HCT116 (cell line): ENCODE data around the gene FBH1. TPM values are rescaled to one million over a fixed set of nuclear protein-coding genes. Genes with fewer than 3 reads are reported as not detected.

Experiments
- ATAC-seq: fragments of 200-7000 bp; cut with Tn5 transposase; 2 replicates; pipeline ENCODE4 v1.9.1; 2020; ENCODE audit warnings: mild to moderate bottlenecking, moderate library complexity
- BruUV-seq: library from RNA; stranded (reverse); fragments of 400-500 nt; replicated peaks from 2 replicates; lab custom pipeline; 2021; lab: Mats Ljungman, UMichigan
- CTCF ChIA-PET: fragments of 300-600 bp; sonication (Branson Sonifier 250); formaldehyde crosslinking; loops from one replicate; lab custom pipeline; 2021; ENCODE audit warnings: antibody characterized with exemption; lab: Charles Lee
- POLR2A ChIA-PET: fragments of 300-600, 350-600 bp; sonication (Branson Sonifier 250); formaldehyde crosslinking; loops from one replicate; lab custom pipeline; 2021; ENCODE audit warnings: antibody characterized with exemption; lab: Charles Lee
- RAD21 ChIA-PET, 2 experiments: fragments of 300-600 bp; sonication (Branson Sonifier 250); formaldehyde crosslinking; loops; one replicate each; lab custom pipeline; 2023; ENCODE audit warnings: low total read pairs in 2 of 2; ENCODE audit not compliant: uncharacterized antibody in 2 of 2, unreplicated experiment in 2 of 2, low non-redundant PET in 1 of 2; lab: Charles Lee
- DNase-seq: peaks from one replicate; pipeline ENCODE4 v3.0.0-alpha.2; 2010; ENCODE audit warnings: low read depth, low spot score
- H2AFZ ChIP-seq: fragments of 200-600 bp; shearing (Covaris generic), sonication (generic); 2 replicates; pipeline ENCODE4 v1.6.1; 2017; ENCODE audit warnings: low read depth, mixed run types, mixed read lengths, antibody characterized with exemption, low read length; ENCODE audit not compliant: poor library complexity, severe bottlenecking
- H3K27ac ChIP-seq: 2 replicates; pipeline ENCODE4 v1.5.1; 2012; ENCODE audit warnings: low read depth, low read length
- H3K27me3 ChIP-seq: fragments of 200-600 bp; sonication (generic); 2 replicates; pipeline ENCODE4 v1.6.1; 2016; ENCODE audit warnings: mixed run types, low read length, mixed read lengths; ENCODE audit not compliant: insufficient read depth
- H3K36me3 ChIP-seq, 2 experiments: fragments of 200-500 bp in 1 of 2; fragments of 200-600 bp in 1 of 2; sonication (Bioruptor generic) in 1 of 2; sonication (generic) in 1 of 2; 2 replicates each; pipeline versions ENCODE4 v1.5.1 to v1.6.1; 2014 to 2016; ENCODE audit warnings: low read length in 2 of 2, inconsistent platforms in 1 of 2, mixed read lengths in 1 of 2, mixed run types in 1 of 2; ENCODE audit not compliant: insufficient read depth in 2 of 2, control insufficient read depth in 1 of 2
- H3K4me1 ChIP-seq, 2 experiments: fragments of 200-600 bp in 1 of 2; sonication (generic) in 1 of 2; 2 replicates each; pipeline versions ENCODE4 v1.5.1 to v1.6.1; 2012 to 2017; ENCODE audit warnings: low read length in 2 of 2, inconsistent platforms in 1 of 2, mild to moderate bottlenecking in 1 of 2, mixed read lengths in 1 of 2, mixed run types in 1 of 2, moderate library complexity in 1 of 2; ENCODE audit not compliant: insufficient read depth in 2 of 2, control insufficient read depth in 1 of 2
- H3K4me2 ChIP-seq: fragments of 200-600 bp; sonication (generic); 2 replicates; pipeline ENCODE4 v1.6.1; 2017; ENCODE audit warnings: mixed run types, low read length, mixed read lengths
- H3K4me3 ChIP-seq, 2 experiments: fragments of 200-600 bp in 1 of 2; sonication (generic) in 1 of 2; replicated peaks in 1 of 2; 2 replicates each; pipeline ENCODE4 v1.5.1; 2011 to 2016; ENCODE audit warnings: low read length in 2 of 2, control low read depth in 1 of 2, low read depth in 1 of 2, mild to moderate bottlenecking in 1 of 2, mixed read lengths in 1 of 2, mixed run types in 1 of 2
- H3K79me2 ChIP-seq: fragments of 200-600 bp; sonication (generic); 2 replicates; pipeline ENCODE4 v1.6.1; 2017; ENCODE audit warnings: mild to moderate bottlenecking, mixed run types, low read length, moderate library complexity, mixed read lengths; ENCODE audit not compliant: insufficient read depth
- H3K9ac ChIP-seq: fragments of 200-600 bp; sonication (generic); 2 replicates; pipeline ENCODE4 v1.6.1; 2016; ENCODE audit warnings: low read length, mixed read lengths
- H3K9me2 ChIP-seq: fragments of 200-600 bp; sonication (generic), shearing (Covaris generic); 2 replicates; pipeline ENCODE4 v1.6.1; 2017; ENCODE audit warnings: mixed run types, mild to moderate bottlenecking, moderate library complexity; ENCODE audit not compliant: insufficient read depth
- H3K9me3 ChIP-seq, 2 experiments: fragments of 200-500 bp in 1 of 2; fragments of 200-600 bp in 1 of 2; sonication (Bioruptor generic) in 1 of 2; sonication (generic) in 1 of 2; 2 replicates each; pipeline ENCODE4 v1.6.1; 2014 to 2017; ENCODE audit warnings: low read length in 2 of 2, mixed read lengths in 2 of 2, inconsistent platforms in 1 of 2, low read depth in 1 of 2, mild to moderate bottlenecking in 1 of 2, mixed run types in 1 of 2, moderate library complexity in 1 of 2; ENCODE audit not compliant: control insufficient read depth in 1 of 2, insufficient read depth in 1 of 2
- H4K20me1 ChIP-seq: fragments of 200-600 bp; sonication (generic), shearing (Covaris generic); 2 replicates; pipeline ENCODE4 v1.6.1; 2017; ENCODE audit warnings: mixed run types, mild to moderate bottlenecking, moderate library complexity; ENCODE audit not compliant: insufficient read depth
- ATF3 ChIP-seq: IDR thresholded peaks from 2 replicates; pipeline ENCODE4 v1.6.1; 2012
- CBX3 ChIP-seq: IDR thresholded peaks from 2 replicates; pipeline ENCODE4 v1.6.1; 2012; ENCODE audit warnings: low read depth
- CEBPB ChIP-seq: IDR thresholded peaks from 2 replicates; pipeline ENCODE4 v1.6.1; 2012; ENCODE audit warnings: low read depth
- CTCF ChIP-seq, 3 experiments: fragments of 200-600 bp in 1 of 3; sonication (generic) in 1 of 3; IDR thresholded peaks in 2 of 3; conservative IDR thresholded peaks in 1 of 3; 2 replicates each; pipeline ENCODE4 v1.5.1; 2012 to 2017; ENCODE audit warnings: low read depth in 2 of 3, low read length in 2 of 3, antibody characterized with exemption in 1 of 3, borderline replicate concordance in 1 of 3, control low read depth in 1 of 3, mild to moderate bottlenecking in 1 of 3, mixed read lengths in 1 of 3, mixed run types in 1 of 3, moderate library complexity in 1 of 3; ENCODE audit not compliant: insufficient read depth in 1 of 3
- EGR1 ChIP-seq: IDR thresholded peaks from 2 replicates; pipeline ENCODE4 v1.6.1; 2012; ENCODE audit warnings: low read depth
- ELF1 ChIP-seq: IDR thresholded peaks from 2 replicates; pipeline ENCODE4 v1.6.1; 2012; ENCODE audit warnings: low read depth, borderline replicate concordance
- EZH2phosphoT487 ChIP-seq: fragments of 200-600 bp; IDR thresholded peaks from 2 replicates; pipeline ENCODE4 v1.6.1; 2018; ENCODE audit warnings: antibody characterized with exemption, borderline replicate concordance
- FOSL1 ChIP-seq: IDR thresholded peaks from 2 replicates; pipeline ENCODE4 v1.6.1; 2012; ENCODE audit warnings: low read depth
- JUND ChIP-seq: IDR thresholded peaks from 2 replicates; pipeline ENCODE4 v1.6.1; 2012
- POLR2A ChIP-seq: IDR thresholded peaks from 2 replicates; pipeline ENCODE4 v1.7.0; 2011; ENCODE audit warnings: borderline replicate concordance; ENCODE audit not compliant: insufficient read depth, insufficient read length; ENCODE audit errors: extremely low read depth
- POLR2AphosphoS5 ChIP-seq: IDR thresholded peaks from 2 replicates; pipeline ENCODE4 v1.6.1; 2011; ENCODE audit warnings: mild to moderate bottlenecking, low read depth, low read length, moderate library complexity
- REST ChIP-seq: IDR thresholded peaks from 2 replicates; pipeline ENCODE4 v1.6.1; 2012; ENCODE audit warnings: low read depth
- SIN3A ChIP-seq: IDR thresholded peaks from 2 replicates; pipeline ENCODE4 v1.6.1; 2012; ENCODE audit warnings: low read depth
- SP1 ChIP-seq: IDR thresholded peaks from 2 replicates; pipeline ENCODE4 v1.6.1; 2012; ENCODE audit warnings: low read depth
- TCF7L2 ChIP-seq: IDR thresholded peaks from 2 replicates; pipeline ENCODE4 v1.7.0; 2011; ENCODE audit warnings: borderline replicate concordance, inconsistent platforms; ENCODE audit not compliant: insufficient read depth, insufficient read length; ENCODE audit errors: extremely low read depth
- YY1 ChIP-seq: IDR thresholded peaks from 2 replicates; pipeline ENCODE4 v1.6.1; 2011; ENCODE audit warnings: low read length, low read depth, moderate library complexity, mild to moderate bottlenecking; ENCODE audit not compliant: insufficient replicate concordance; ENCODE audit errors: extremely low read depth
- ZBTB33 ChIP-seq: IDR thresholded peaks from 2 replicates; pipeline ENCODE4 v1.6.1; 2011; ENCODE audit warnings: mild to moderate bottlenecking, low read length, moderate library complexity; ENCODE audit not compliant: insufficient replicate concordance; ENCODE audit errors: extremely low read depth
- ZFX ChIP-seq: fragments of 450-650 bp; IDR thresholded peaks from 2 replicates; pipeline ENCODE4 v1.6.1; 2017
- intact Hi-C: fragments of 100-400 bp; cut with micrococcal nuclease; formaldehyde crosslinking; loops from 2 replicates; pipeline ENCODE4 v1.10.0; 2022
- total RNA-seq: library from RNA; stranded (reverse); gene quantifications from one replicate; pipeline ENCODE4 v1.2.1, GENCODE V29; 2021; ENCODE audit not compliant: unreplicated experiment

FBH1 gene
- total RNA-seq, 1 experiment from 2014 or later: 70.2 TPM

- POLR2A ChIA-PET: no interaction called here
- no TSS peak for BruUV-seq
- Histone ChIP-seq H2AFZ (no peak overlapping the region), H3K36me3 (no peaks in the 10 kb centered on the region), H3K9me3 (no peaks in the 10 kb centered on the region), H3K9me2 (no peaks in the 10 kb centered on the region), H3K4me1 (peaks cover 2 to 9% of the 10 kb centered on the region in 2 experiments; a peak in 3 of 4 replicates)
- RAD21 ChIA-PET: no interaction called here
- intact Hi-C loops: loop anchor here (10.0 kb wide), 1 partner anchor 114 kb away; the partner anchor contains the start of gene RBM17
- ATAC-seq: no peak
- CTCF ChIA-PET: no interaction called here
- no peak for TF ChIP-seq YY1
- TF ChIP-seq POLR2AphosphoS5: no peak
- no peak for TF ChIP-seq REST
- TF ChIP-seq SP1: no peak
- TF ChIP-seq TCF7L2: no peak
- no peak for TF ChIP-seq ZFX
- no peak for TF ChIP-seq CTCF (IDR thresholded peaks at IDR 0.05 in 2 of 3, conservative IDR thresholded peaks at IDR 0.05 in 1 of 3; ENCODE audit: borderline replicate concordance in 1 of 3, insufficient read depth in 1 of 3, low read depth in 2 of 3, low read length in 2 of 3)
- TF ChIP-seq SIN3A: no peak
- no peak for TF ChIP-seq CBX3
- no peak for TF ChIP-seq EGR1
- no peak for TF ChIP-seq CEBPB
- TF ChIP-seq POLR2A: no peak
- no peak for TF ChIP-seq FOSL1
- TF ChIP-seq ELF1: no peak
- TF ChIP-seq ZBTB33: no peak
- no peak for TF ChIP-seq ATF3
- TF ChIP-seq JUND: no peak
- no peak for TF ChIP-seq EZH2phosphoT487
- TF ChIP-seq, all 23 proteins: peak for 0
- H3K9ac ChIP-seq: no peak overlapping the region
- no peak overlapping the region for H3K27ac ChIP-seq
- no peak overlapping the region for H3K4me3 ChIP-seq
- H4K20me1 ChIP-seq: no peaks in the 10 kb centered on the region
- no peak overlapping the region for H3K4me2 ChIP-seq
- no peaks in the 10 kb centered on the region for H3K27me3 ChIP-seq
- no peak for DNase-seq
- H3K79me2 ChIP-seq: peaks cover 34% of the 10 kb centered on the region
Measured at GRCh38 chr10:5970527-5970926, 80.5 kb downstream of the FBH1 start.
